ENCODE results near the gene CACNA2D3.

The CACNA2D3 gene

GRCh38 chr3:54773271-54773670 is 650.9 kb downstream of the CACNA2D3 start:
- no peak for DNase-seq

DNA sequence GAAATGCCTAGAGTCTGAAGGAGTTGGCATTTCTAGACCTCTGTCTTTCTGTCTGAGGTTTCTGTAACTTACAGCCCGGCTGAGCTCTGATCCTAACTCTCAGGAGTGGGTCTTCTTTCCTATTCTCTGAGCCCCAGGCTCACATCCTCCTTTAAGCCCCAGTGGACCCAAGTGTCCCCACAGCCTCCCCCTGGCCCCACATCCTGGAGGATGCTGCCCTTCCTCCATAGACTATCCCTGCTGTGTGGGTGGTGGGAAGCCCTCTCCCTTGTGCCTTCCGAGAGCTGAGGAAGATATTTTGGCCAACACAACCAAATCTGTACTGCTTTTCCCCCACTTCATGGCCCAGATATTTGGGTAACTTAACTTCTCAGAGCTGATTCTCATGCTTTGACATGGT is 654.2 kb downstream of the CACNA2D3 start:
- DNase-seq: no peak

DNA sequence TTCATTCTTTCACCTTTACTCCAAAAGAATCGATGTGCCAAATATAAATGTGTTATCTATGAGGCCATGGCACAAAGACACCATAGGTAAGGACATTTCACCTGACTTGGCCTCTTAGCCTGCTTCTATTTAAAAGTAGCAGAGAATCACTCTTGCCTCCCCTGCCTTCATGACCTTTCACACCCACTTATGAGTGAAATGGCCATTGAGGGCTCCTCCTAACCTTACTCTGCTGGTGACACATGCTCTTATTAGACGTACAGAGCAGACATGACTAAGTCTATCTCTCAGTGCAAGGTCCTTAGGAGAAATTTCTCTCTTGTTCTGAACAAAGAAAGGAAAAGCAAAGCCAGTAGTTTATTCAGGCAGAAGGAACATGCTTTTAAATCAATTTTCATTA is 654.8 kb downstream of the CACNA2D3 start:
- DNase-seq: no peak

GRCh38 chr3:54780336-54780735 is 658.0 kb downstream of the CACNA2D3 start:
- DNase-seq: no peak

GRCh38 chr3:54781728-54782127 is 659.4 kb downstream of the CACNA2D3 start:
- DNase-seq: no peak

DNA sequence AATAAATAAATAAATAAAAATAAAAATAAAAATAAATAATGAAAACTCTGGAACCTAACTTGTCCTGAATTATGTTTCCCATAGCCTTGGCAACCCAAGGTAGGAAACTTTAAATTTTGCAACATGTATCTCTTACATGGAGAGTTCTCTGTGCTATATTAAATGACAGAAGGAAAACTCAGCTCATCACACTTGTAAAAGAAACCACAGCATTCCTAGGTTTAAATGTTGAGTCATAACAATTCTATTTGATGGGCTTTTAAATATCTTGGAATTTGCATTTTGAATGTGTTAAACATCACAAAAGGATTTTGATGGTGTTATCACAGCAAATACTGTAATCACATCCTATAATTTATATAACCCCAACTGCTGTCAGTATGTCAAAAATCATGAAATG is 661.3 kb downstream of the CACNA2D3 start:
- no peak for DNase-seq

GRCh38 chr3:54784021-54784420 is 661.7 kb downstream of the CACNA2D3 start:
- DNase-seq: no peak

DNA sequence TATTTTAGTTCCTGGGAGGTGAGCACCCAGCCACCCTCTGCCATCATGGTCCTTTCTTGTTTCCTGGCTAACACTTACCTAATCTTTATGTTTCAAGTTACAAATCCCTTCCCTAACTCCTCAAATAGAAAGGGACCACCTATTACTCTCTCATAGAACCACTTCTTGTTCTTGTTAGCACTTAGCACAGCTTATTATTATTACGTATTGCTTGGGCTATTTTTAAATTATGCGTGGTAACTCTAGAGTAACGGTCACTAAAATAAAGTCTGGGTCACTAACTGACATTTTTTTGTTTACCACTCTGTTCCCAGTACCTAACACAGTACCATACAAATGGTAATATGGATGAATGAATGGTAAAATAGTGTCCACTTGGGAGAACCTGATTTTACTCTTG is 663.6 kb downstream of the CACNA2D3 start:
- DNase-seq: no peak

DNA sequence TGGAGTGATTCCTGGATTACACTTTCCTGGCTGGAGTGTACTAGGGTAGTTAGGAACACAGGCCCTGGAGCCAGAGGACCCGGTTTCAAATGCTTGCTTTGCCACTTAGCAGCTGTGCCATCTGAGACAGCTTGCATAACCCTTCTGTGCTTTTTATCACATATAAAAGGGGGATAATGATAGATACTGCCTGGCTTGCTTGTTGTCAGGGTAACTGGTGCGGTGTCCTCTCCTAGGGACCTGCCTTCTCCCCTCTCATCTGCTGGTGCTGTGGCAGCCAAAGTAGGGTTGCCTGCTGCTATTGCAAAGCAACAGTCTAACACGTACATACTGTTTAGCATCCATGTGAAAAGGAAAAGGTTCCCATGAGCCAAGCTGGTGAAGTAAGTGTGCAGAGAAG is 667.7 kb downstream of the CACNA2D3 start:
- DNase-seq: no peak

DNA sequence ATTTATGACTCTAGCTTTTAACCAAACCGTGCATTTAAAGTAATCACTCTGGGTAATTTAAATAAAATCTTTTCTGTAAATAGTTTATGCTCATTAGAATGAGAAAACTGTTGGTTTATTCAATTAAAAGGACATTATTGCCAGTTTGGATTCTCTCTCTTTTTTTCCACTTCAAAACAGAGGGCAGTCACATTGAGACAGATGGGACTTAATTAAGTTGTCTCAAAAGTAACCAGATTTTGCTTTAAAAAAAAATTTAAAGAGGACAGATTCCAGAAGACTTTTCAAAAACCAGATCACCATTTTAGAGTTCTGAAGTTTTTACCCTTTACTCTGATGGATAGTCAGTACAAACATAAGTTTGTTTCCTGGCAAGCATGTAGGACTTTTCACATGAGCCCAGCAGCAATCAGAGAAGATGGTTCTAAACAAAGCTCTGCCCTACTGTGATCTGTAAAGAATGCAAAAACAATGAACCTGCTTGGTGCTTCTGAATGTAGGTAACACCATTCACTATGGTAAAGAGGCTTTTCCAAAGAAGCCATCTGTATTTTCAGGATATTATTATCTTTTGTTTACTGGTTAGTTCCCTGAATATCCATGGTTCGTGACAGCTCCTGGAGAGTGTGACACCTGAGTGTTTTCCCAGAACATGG is 669.3 kb downstream of the CACNA2D3 start:
- no peak for DNase-seq

GRCh38 chr3:54792584-54792983 is 670.2 kb downstream of the CACNA2D3 start:
- DNase-seq: no peak

DNA sequence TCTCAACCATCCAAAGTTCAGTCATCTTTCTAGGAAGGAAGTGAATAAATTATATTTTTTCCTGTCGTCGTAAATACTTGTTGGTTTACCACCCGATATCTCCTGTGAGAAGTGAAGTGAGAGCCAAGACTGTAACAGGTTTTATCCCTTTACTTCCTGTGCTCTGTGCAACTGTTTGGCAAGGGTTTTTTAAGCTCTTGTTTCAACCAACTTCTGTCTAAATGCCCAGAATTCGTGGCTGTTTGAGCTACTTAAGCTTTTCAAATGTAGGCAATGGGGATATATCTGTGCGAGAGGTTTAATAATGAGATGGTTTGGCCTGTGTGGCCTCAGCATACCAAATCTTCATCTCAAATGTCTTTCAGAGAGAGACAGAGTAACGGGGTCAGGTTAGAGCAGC is 670.8 kb downstream of the CACNA2D3 start:
- DNase-seq: no peak

GRCh38 chr3:54797111-54797510 is 674.8 kb downstream of the CACNA2D3 start:
- no peak for DNase-seq

- DNase-seq: no peak
Measured at GRCh38 chr3:54800478-54800877, 678.1 kb downstream of the CACNA2D3 start.

DNA sequence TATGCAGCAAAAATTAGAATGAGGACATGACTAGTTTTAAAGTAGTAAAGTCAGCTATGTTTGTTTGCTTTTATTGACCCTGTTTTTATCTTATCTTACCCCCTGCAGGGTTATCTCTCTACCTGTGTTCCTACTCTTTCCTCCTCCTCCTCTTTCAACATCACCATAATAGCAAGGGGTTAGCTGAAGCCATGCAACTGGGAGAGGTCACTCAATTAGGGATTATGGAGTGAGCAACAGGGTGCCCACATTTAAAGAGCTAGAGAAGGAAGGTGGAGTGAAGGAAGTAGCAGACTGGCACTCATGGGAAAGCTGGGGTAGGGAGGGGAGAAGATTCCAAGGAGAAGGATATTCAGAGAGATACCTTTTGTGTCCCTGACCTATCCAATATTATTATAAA is 679.6 kb downstream of the CACNA2D3 start:
- no peak for DNase-seq

GRCh38 chr3:54810401-54810800 is 688.0 kb downstream of the CACNA2D3 start:
- no peak for DNase-seq

- no peak for DNase-seq
Measured at GRCh38 chr3:54814224-54814623, 691.9 kb downstream of the CACNA2D3 start.

DNA sequence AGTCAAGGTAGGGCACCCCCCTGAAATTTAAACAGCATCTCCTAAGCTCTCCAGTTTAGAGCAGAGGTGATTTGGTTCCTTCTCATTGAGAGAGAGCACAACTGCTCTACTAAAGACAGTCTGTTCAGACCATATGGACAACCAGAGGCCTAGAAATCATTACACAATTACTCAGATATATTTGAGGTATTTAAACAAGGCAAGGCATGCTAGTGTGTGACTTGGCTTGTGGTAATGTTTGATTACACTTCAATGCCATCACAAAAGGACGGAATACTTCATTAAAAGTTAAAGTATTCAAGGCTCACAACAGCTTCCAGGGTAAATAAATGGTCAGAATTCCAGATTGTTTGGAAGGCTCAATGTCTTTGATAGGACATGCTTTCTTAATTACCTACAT is 695.3 kb downstream of the CACNA2D3 start:
- no peak for DNase-seq

GRCh38 chr3:54818486-54818885 is 696.1 kb downstream of the CACNA2D3 start:
- DNase-seq: no peak

- no peak for DNase-seq
Measured at GRCh38 chr3:54818942-54819341, 696.6 kb downstream of the CACNA2D3 start.

DNA sequence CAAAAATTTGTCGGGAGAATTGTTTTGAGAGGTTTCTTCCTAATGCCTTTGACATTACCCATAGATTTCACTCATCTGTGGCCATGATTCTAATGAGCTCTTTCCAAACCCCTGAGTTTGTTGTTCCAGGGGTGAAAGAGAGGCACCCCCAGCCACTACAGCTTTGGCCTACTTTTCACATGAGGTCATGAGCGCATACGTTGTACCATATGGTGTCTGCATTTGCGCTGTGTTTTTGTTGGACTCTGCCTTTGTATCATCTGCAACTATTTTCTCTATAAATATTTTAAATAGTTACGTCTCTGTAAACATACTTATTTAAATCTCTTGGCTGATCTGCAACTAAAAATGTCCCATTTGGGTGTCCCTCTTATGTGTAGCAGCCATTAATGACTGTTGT is 697.6 kb downstream of the CACNA2D3 start:
- DNase-seq: no peak

DNA sequence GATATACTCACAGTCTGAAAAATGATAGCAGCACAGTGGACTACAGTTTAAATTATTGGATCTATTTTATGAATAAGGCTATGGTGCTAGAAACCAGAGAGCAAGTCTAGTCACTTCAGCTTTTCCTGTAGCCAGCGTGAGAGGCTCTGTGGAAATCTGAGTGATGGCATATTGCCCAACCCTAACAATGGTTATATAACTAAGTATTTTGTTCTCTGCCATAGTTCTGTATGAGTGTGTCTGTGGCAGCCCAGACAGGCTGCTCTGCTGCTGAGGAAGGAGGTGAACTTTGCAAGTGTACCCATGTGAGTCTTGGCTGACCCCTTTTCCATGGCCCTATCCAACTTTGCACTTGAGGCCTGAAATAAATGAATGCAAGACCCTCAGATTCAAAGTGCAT is 699.9 kb downstream of the CACNA2D3 start:
- DNase-seq: no peak

DNA sequence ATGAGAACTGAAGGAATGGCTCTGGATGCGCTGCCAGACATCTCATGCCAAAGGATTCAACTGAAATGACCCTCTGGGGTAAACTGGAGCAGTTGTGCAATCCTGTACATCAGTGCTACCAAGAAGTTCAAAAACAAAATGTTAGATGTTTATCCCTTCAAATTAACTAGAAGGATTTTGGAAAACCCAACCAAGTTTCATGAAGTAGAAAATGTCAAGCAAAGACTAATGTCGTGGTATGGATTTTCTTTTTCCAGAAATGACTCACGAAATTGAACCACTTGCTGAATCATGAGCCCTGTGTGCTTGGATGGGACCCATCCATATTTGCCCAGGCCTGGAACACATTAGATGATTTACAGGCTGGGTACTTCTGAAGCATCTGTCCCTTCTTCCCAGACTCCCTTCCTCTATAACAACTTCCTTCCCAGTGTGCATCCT is 703.9 kb downstream of the CACNA2D3 start:
- DNase-seq: no peak

DNA sequence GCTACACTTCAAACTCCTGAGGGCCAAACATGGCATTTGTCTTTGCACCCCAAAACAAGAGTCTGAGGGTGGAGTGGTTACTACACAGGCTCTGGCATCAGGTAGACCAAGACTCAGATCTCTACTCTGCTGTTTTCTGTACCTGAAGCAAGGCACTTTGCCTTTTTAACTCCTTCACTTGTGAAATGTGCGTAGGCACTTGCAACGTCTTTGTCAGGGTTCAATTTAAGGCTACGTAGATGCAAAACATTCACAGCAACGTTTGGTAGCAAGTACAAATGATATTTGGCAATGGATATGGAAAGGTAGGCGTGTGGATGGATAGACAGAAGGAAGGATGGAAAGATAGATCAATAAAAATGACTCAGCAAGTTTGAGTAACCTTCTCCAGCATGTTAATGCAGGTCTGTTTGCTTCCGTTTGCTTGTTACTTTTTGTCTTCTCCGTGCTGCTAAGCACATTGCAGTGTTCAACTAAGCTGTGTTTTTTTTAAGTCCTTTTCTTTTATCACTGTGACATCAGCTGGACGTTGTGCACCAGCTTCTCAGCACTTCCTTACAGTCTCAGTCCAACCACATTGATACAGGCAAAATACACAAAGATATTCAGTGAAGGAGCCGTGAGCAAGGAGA is 704.8 kb downstream of the CACNA2D3 start:
- DNase-seq: no peak

- DNase-seq: no peak
Measured at GRCh38 chr3:54827776-54828175, 705.4 kb downstream of the CACNA2D3 start.
